Epithelial cell of umbilical artery (primary cell): Measurements from ENCODE around the gene GLIPR1. TPM values are rescaled to one million over a fixed set of nuclear protein-coding genes. Genes with fewer than 3 reads are reported as not detected.

Experiments used
- total RNA-seq: library from RNA; depleted of rRNA; stranded (reverse); fragments of >200 nt; gene quantifications from 2 replicates; pipeline ENCODE4 v1.2.3, GENCODE V29; 2014

The GLIPR1 gene
- total RNA-seq = 20.8 and 36.9 TPM in 2 replicates

GRCh38 chr12:75480469-75480949 is at the start of gene GLIPR1:
TSS of gene GLIPR1 (plus strand) at chr12:75480755. CDS start at chr12:75480881, 126 bp downstream.

GRCh38 chr12:75511116-75512048 is 30.8 kb downstream of the GLIPR1 start, which contains the start of gene KRR1:
TSS of gene KRR1 (minus strand) at chr12:75511609. CDS start at chr12:75511597, 12 bp downstream.

Other genes starting within 250 kb of the GLIPR1 start
- 2.3 TPM in 2 replicates for gene CAPS2, start 150.4 kb upstream of the GLIPR1 start, total RNA-seq
- gene GLIPR1L1, start 146.1 kb upstream of the GLIPR1 start, total RNA-seq = not detected in 2 replicates
- 0.32 TPM in 1 of 2 replicates, not detected in the other for gene GLIPR1L2, start 89.7 kb upstream of the GLIPR1 start, total RNA-seq
- gene KRR1, start 30.9 kb downstream of the GLIPR1 start, total RNA-seq = 42.6 and 58.2 TPM in 2 replicates